K562 (cell line): ENCODE measurements around the gene LAP3. TPM values are rescaled to one million over a fixed set of nuclear protein-coding genes. Genes with fewer than 3 reads are reported as not detected.

Experiments used
- ATF1 ChIP-seq, 2 experiments: fragments of 450-650 bp in 1 of 2; IDR thresholded peaks; 2 replicates each; pipeline ENCODE4 v1.6.1; 2016; ENCODE audit warnings: missing compliant biosample characterization in 1 of 2, missing genetic modification characterization in 1 of 2
- CREB1 ChIP-seq, 2 experiments: sonication (generic) in 1 of 2; formaldehyde crosslinking in 1 of 2; IDR thresholded peaks; 2 replicates each; pipeline versions ENCODE4 v1.6.1 to v1.8.0; 2012 to 2022; ENCODE audit warnings: inconsistent platforms in 1 of 2, mild to moderate bottlenecking in 1 of 2, missing genetic modification reagents in 1 of 2, moderate library complexity in 1 of 2
- CTBP1 ChIP-seq: fragments of 450-650 bp; IDR thresholded peaks from 2 replicates; pipeline ENCODE4 v1.6.1; 2016; ENCODE audit warnings: borderline replicate concordance
- FOXA3 ChIP-seq, 2 experiments: fragments of 450-650 bp in 1 of 2; sonication (generic) in 1 of 2; formaldehyde crosslinking; IDR thresholded peaks in 1 of 2; conservative IDR thresholded peaks in 1 of 2; 2 replicates each; pipeline versions ENCODE4 v1.4.0 to v1.8.0; 2020 to 2022; ENCODE audit warnings: mild to moderate bottlenecking in 2 of 2, missing genetic modification reagents in 1 of 2
- FUS ChIP-seq: fragments of 200-400 bp; formaldehyde crosslinking; optimal IDR thresholded peaks from 2 replicates; pipeline ENCODE3; 2017; ENCODE audit warnings: low read depth, low read length
- GABPB2 ChIP-seq: fragments of 250-450 bp; sonication (Bioruptor Pico); conservative IDR thresholded peaks from 2 replicates; pipeline ENCODE4 v1.5.1; 2021; ENCODE audit warnings: mild to moderate bottlenecking
- GATA2 ChIP-seq: sonication (generic); formaldehyde crosslinking; IDR thresholded peaks from 2 replicates; pipeline ENCODE4 v1.4.0; 2020; ENCODE audit warnings: mild to moderate bottlenecking, missing genetic modification reagents
- HES1 ChIP-seq: fragments of 450-650 bp; IDR thresholded peaks from 2 replicates; pipeline ENCODE4 v1.6.1; 2016; ENCODE audit warnings: low read depth, mild to moderate bottlenecking, moderate library complexity
- ILF3 ChIP-seq: fragments of 450-650 bp; IDR thresholded peaks from 2 replicates; pipeline ENCODE4 v1.6.1; 2018; ENCODE audit warnings: antibody characterized with exemption, mild to moderate bottlenecking, moderate library complexity, borderline replicate concordance
- JUN ChIP-seq, 2 experiments: sonication (generic) in 1 of 2; formaldehyde crosslinking in 1 of 2; IDR thresholded peaks; 2 replicates each; pipeline versions ENCODE4 v1.6.1 to v1.8.0; 2012 to 2022; ENCODE audit warnings: borderline replicate concordance in 2 of 2, mild to moderate bottlenecking in 2 of 2, improper control_type of control experiment in 1 of 2, low read depth in 1 of 2, low read length in 1 of 2, missing genetic modification reagents in 1 of 2
- JUND ChIP-seq, 2 experiments: IDR thresholded peaks; 2 replicates in 1 of 2; 3 replicates in 1 of 2; pipeline ENCODE4 v1.6.1; 2011; ENCODE audit warnings: borderline replicate concordance in 2 of 2, low read depth in 2 of 2, low read length in 2 of 2, improper control_type of control experiment in 1 of 2, missing biosample characterization in 1 of 2, missing genetic modification characterization in 1 of 2, missing genetic modification reagents in 1 of 2
- KHSRP ChIP-seq: fragments of 450-650 bp; IDR thresholded peaks from 2 replicates; pipeline ENCODE4 v1.6.1; 2017
- MAX ChIP-seq: sonication (generic); formaldehyde crosslinking; IDR thresholded peaks from 2 replicates; pipeline ENCODE4 v1.9.0; 2022; ENCODE audit warnings: mild to moderate bottlenecking, missing genetic modification reagents
- MEF2A ChIP-seq: IDR thresholded peaks from 2 replicates; pipeline ENCODE4 v1.6.1; 2011; ENCODE audit warnings: low read depth, mild to moderate bottlenecking, low read length, moderate library complexity; ENCODE audit not compliant: control insufficient read depth
- MYC ChIP-seq, 2 experiments: fragments of 250-450 bp in 1 of 2; sonication (Bioruptor Pico) in 1 of 2; IDR thresholded peaks; 2 replicates each; pipeline versions ENCODE4 v1.5.1 to v1.6.1; 2012 to 2021; ENCODE audit warnings: low read depth in 2 of 2, borderline replicate concordance in 1 of 2, improper control_type of control experiment in 1 of 2, low read length in 1 of 2, mild to moderate bottlenecking in 1 of 2, moderate library complexity in 1 of 2
- POLR2AphosphoS5 ChIP-seq: IDR thresholded peaks from 2 replicates; pipeline ENCODE4 v1.6.1; 2011; ENCODE audit warnings: mild to moderate bottlenecking, low read depth, low read length, moderate library complexity; ENCODE audit not compliant: control insufficient read depth, insufficient read depth
- PTTG1 ChIP-seq: fragments of 450-650 bp; IDR thresholded peaks from 2 replicates; pipeline ENCODE4 v1.6.1; 2016; ENCODE audit warnings: low read depth, mild to moderate bottlenecking, missing genetic modification characterization, missing compliant biosample characterization
- RAD21 ChIP-seq, 2 experiments: fragments of 250-450 bp in 1 of 2; fragments of 450-650 bp in 1 of 2; sonication (Bioruptor Pico) in 1 of 2; formaldehyde crosslinking in 1 of 2; IDR thresholded peaks in 1 of 2; conservative IDR thresholded peaks in 1 of 2; 2 replicates each; pipeline versions ENCODE4 v1.4.0 to v1.8.0; 2020 to 2022; ENCODE audit warnings: mild to moderate bottlenecking in 2 of 2, moderate library complexity in 1 of 2
- SMARCE1 ChIP-seq: fragments of 450-650 bp; IDR thresholded peaks from 2 replicates; pipeline ENCODE4 v1.7.1; 2016; ENCODE audit warnings: mild to moderate bottlenecking
- TRIM28 ChIP-seq: fragments of 450-650 bp; IDR thresholded peaks from 2 replicates; pipeline ENCODE4 v1.6.1; 2017
- XRCC4 ChIP-seq: IDR thresholded peaks from one replicate; pipeline ENCODE4 v1.6.1; 2011; ENCODE audit not compliant: insufficient read depth, insufficient read length; ENCODE audit errors: extremely low read depth
- ZBTB43 ChIP-seq: sonication (generic); formaldehyde crosslinking; IDR thresholded peaks from 2 replicates; pipeline ENCODE4 v1.8.0; 2023; ENCODE audit warnings: mild to moderate bottlenecking, missing genetic modification reagents
- ZC3H4 ChIP-seq: sonication (generic); formaldehyde crosslinking; IDR thresholded peaks from 2 replicates; pipeline ENCODE4 v1.9.0; 2021; ENCODE audit warnings: missing genetic modification reagents, borderline replicate concordance
- ZNF778 ChIP-seq: fragments of 450-650 bp; formaldehyde crosslinking; IDR thresholded peaks from 2 replicates; pipeline ENCODE4 v1.4.0; 2020; ENCODE audit warnings: mild to moderate bottlenecking, moderate library complexity
- ZSCAN29 ChIP-seq: fragments of 450-650 bp; IDR thresholded peaks from 2 replicates; pipeline ENCODE4 v1.6.1; 2017
- polyA plus RNA-seq, 8 experiments: library from polyadenylated mRNA; depleted of rRNA in 4 of 8; stranded (reverse) in 5 of 8; unstranded in 3 of 8; fragments of >200 nt; fragmentation: Nextera tagmentation in 2 of 8; fragmentation: Illumina TruSeq in 1 of 8; extraction: Ambion mirVana in 2 of 8; extraction: Trizol in 1 of 8; gene quantifications; 2 replicates each; pipeline versions ENCODE4 v1.2.1 to v1.2.3, GENCODE V29; 2011 to 2014; ENCODE audit warnings: inconsistent platforms in 1 of 8, missing spikeins in 1 of 8
- total RNA-seq, 7 experiments: library from RNA; depleted of rRNA in 6 of 7; stranded (reverse); fragments of >200 nt in 6 of 7; fragmentation: Illumina TruSeq in 2 of 7; extraction: Trizol in 2 of 7; gene quantifications; 2 replicates each; pipeline versions ENCODE4 v1.2.1 to v1.2.3, GENCODE V29; 2011 to 2021; ENCODE audit warnings: low replicate concordance in 1 of 7
- TF ChIP-seq, protein P1 (sequence below): fragments of 450-650 bp; formaldehyde crosslinking; IDR thresholded peaks from 2 replicates; pipeline ENCODE4 v1.4.0; 2022; ENCODE audit warnings: mild to moderate bottlenecking, moderate library complexity

LAP3 gene
- total and polyA plus RNA-seq, 9 of the 15 experiments (the other 6 are each of a cell fraction or from before 2014, with no cell fraction given), result 82.3 to 170 (median 107) TPM

- no peak for TF ChIP-seq ZC3H4
- TF ChIP-seq GATA2 (CRISPR knock-in tag), result no peak
- TF ChIP-seq MEF2A, result no peak
- TF ChIP-seq POLR2AphosphoS5, result no peak
- TF ChIP-seq HES1, result no peak
- no peak for TF ChIP-seq RAD21 (CRISPR knock-in tag; conservative IDR thresholded peaks at IDR 0.05 in 1 of 2, IDR thresholded peaks at IDR 0.05 in 1 of 2)
- no peak for TF ChIP-seq MAX
- no peak for TF ChIP-seq ILF3
- TF ChIP-seq CTBP1, result peak; percentile 43
- TF ChIP-seq ZBTB43 (CRISPR knock-in tag), result no peak
- no peak for TF ChIP-seq KHSRP
- peak; percentile 86 to 88; a peak in 3 of 4 replicates for TF ChIP-seq FOXA3 (CRISPR knock-in tag; conservative IDR thresholded peaks at IDR 0.05 in 1 of 2, IDR thresholded peaks at IDR 0.05 in 1 of 2)
- no peak for TF ChIP-seq FUS
- TF ChIP-seq, protein P1, sequence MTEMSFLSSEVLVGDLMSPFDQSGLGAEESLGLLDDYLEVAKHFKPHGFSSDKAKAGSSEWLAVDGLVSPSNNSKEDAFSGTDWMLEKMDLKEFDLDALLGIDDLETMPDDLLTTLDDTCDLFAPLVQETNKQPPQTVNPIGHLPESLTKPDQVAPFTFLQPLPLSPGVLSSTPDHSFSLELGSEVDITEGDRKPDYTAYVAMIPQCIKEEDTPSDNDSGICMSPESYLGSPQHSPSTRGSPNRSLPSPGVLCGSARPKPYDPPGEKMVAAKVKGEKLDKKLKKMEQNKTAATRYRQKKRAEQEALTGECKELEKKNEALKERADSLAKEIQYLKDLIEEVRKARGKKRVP (CRISPR knock-in tag), result no peak
- no peak for TF ChIP-seq PTTG1 (tag)
- no peak for TF ChIP-seq CREB1 (IDR thresholded peaks at IDR 0.05)
- no peak for TF ChIP-seq CREB1 (CRISPR knock-in tag; IDR thresholded peaks at IDR 0.05)
- peak; percentile 53; the same call in 1 of the 2 replicates for TF ChIP-seq JUN (IDR thresholded peaks at IDR 0.05; ENCODE audit: borderline replicate concordance, low read depth, low read length)
- TF ChIP-seq JUN (CRISPR knock-in tag; IDR thresholded peaks at IDR 0.05; ENCODE audit: borderline replicate concordance), result no peak
- no peak for TF ChIP-seq ZNF778 (CRISPR knock-in tag)
- no peak for TF ChIP-seq XRCC4
- TF ChIP-seq SMARCE1, result no peak
- TF ChIP-seq MYC (IDR thresholded peaks at IDR 0.05; ENCODE audit: low read depth, low read length), result no peak
- no peak for TF ChIP-seq MYC (CRISPR knock-in tag; IDR thresholded peaks at IDR 0.05; ENCODE audit: borderline replicate concordance, low read depth)
- no peak for TF ChIP-seq GABPB2 (CRISPR knock-in tag)
- no peak for TF ChIP-seq ZSCAN29
- no peak for TF ChIP-seq ATF1 (CRISPR knock-in tag; IDR thresholded peaks at IDR 0.05)
- no peak for TF ChIP-seq ATF1 (tag; IDR thresholded peaks at IDR 0.05)
- no peak for TF ChIP-seq TRIM28
- peak; percentile 77 for TF ChIP-seq JUND (IDR thresholded peaks at IDR 0.05; ENCODE audit: borderline replicate concordance, low read depth, low read length)
- TF ChIP-seq JUND (tag; IDR thresholded peaks at IDR 0.05; ENCODE audit: borderline replicate concordance, low read depth, low read length), result peak; percentile 80; the same call in 2 of the 3 replicates
These were observed 32.8 kb upstream of the LAP3 start (continued) for GRCh38 chr4:17544205-17544604.
